K562 (cell line): ENCODE measurements around the gene PMPCA. TPM values are rescaled to one million over a fixed set of nuclear protein-coding genes. Genes with fewer than 3 reads are reported as not detected.
A peak's percentile ranks its signal among the peaks of the same experiment; 100 is the strongest.

ENCODE experiments used
- ATAC-seq: fragments of 200-7000 bp; cut with Tn5 transposase; 3 replicates; pipeline ENCODE4 v1.9.1; 2020; ENCODE audit warnings: moderate library complexity
- BruUV-seq: library from RNA; stranded (reverse); fragments of 400-500 nt; replicated peaks from 2 replicates; lab custom pipeline; 2021; lab: Mats Ljungman, UMichigan
- CTCF ChIA-PET: fragments of 300-600 bp; formaldehyde crosslinking; extraction: SDS; loops from one replicate; lab custom pipeline; 2021; ENCODE audit warnings: low intra/inter-chr PET ratio; lab: Yijun Ruan, JAX
- POLR2A ChIA-PET: fragments of 300-600, 350-650 bp; sonication (Branson Sonifier 250); formaldehyde crosslinking; extraction: SDS; loops from one replicate; lab custom pipeline; 2021; ENCODE audit warnings: antibody characterized with exemption, inconsistent platforms; lab: Yijun Ruan, JAX
- DNase-seq, 4 experiments: peaks; one replicate each; pipeline versions ENCODE4 v3.0.0 to v3.0.0-alpha.2; 2011 to 2018; ENCODE audit warnings: low spot score in 3 of 4, mixed read lengths in 3 of 4; ENCODE audit errors: extremely low read depth in 1 of 4
- FAIRE-seq: peaks from 2 replicates; lab custom pipeline; 2011; peaks lifted over from hg19 to GRCh38; lab: Jason Lieb, UNC
- H2AFZ ChIP-seq: 2 replicates; pipeline ENCODE4 v1.6.0; 2011; ENCODE audit warnings: low read depth, low read length, control low read depth, inconsistent platforms
- H3K27ac ChIP-seq: fragments of 200-600 bp; 3 replicates; pipeline ENCODE4 v1.8.0; 2011; ENCODE audit warnings: low read depth, mild to moderate bottlenecking, control low read depth, inconsistent platforms, low read length, moderate library complexity, mixed read lengths; ENCODE audit errors: extremely low read depth
- H3K27me3 ChIP-seq, 2 experiments: fragments of 300-600 bp in 1 of 2; 2 replicates in 1 of 2; 3 replicates in 1 of 2; pipeline versions ENCODE4 v1.6.0 to v1.8.0; 2011; ENCODE audit warnings: inconsistent platforms in 2 of 2, low read length in 2 of 2, mild to moderate bottlenecking in 1 of 2, mixed read lengths in 1 of 2, moderate library complexity in 1 of 2; ENCODE audit not compliant: control insufficient read depth in 2 of 2, insufficient read depth in 2 of 2
- H3K36me3 ChIP-seq: fragments of 300-600 bp; 3 replicates; pipeline ENCODE4 v1.8.0; 2011; ENCODE audit warnings: mild to moderate bottlenecking, low read length, inconsistent platforms; ENCODE audit not compliant: control insufficient read depth, insufficient read depth
- H3K4me1 ChIP-seq, 2 experiments: fragments of 200-600 bp in 1 of 2; replicated peaks in 1 of 2; 2 replicates in 1 of 2; 3 replicates in 1 of 2; pipeline versions ENCODE4 v1.5.1 to v1.8.0; 2011; ENCODE audit warnings: inconsistent platforms in 2 of 2, low read length in 2 of 2, mild to moderate bottlenecking in 1 of 2, mixed read lengths in 1 of 2, moderate library complexity in 1 of 2; ENCODE audit not compliant: control insufficient read depth in 2 of 2, insufficient read depth in 2 of 2
- H3K4me2 ChIP-seq: 2 replicates; pipeline ENCODE4 v1.6.1; 2011; ENCODE audit warnings: low read length, control low read depth, inconsistent platforms, mixed read lengths; ENCODE audit not compliant: insufficient read depth
- H3K4me3 ChIP-seq: fragments of 200-600 bp; sonication (generic), shearing (Covaris generic); 2 replicates; pipeline ENCODE4 v1.5.1; 2016; ENCODE audit warnings: control low read depth, inconsistent platforms
- H3K79me2 ChIP-seq: fragments of 200-600 bp; 3 replicates; pipeline ENCODE4 v1.8.0; 2011; ENCODE audit warnings: low read length, inconsistent platforms; ENCODE audit not compliant: control insufficient read depth, insufficient read depth
- H3K9ac ChIP-seq, 2 experiments: 2 replicates each; pipeline versions ENCODE4 v1.6.0 to v1.6.1; 2011; ENCODE audit warnings: low read depth in 2 of 2, low read length in 2 of 2, control low read depth in 1 of 2, inconsistent platforms in 1 of 2, mild to moderate bottlenecking in 1 of 2, mixed read lengths in 1 of 2; ENCODE audit not compliant: insufficient read depth in 1 of 2
- H3K9me1 ChIP-seq: one replicate; pipeline ENCODE4 v1.6.0; 2011; ENCODE audit warnings: inconsistent platforms, mild to moderate bottlenecking, low read length, moderate library complexity; ENCODE audit not compliant: control insufficient read depth, insufficient read depth
- H3K9me3 ChIP-seq: replicated peaks from 2 replicates; pipeline ENCODE4 v1.5.1; 2011; ENCODE audit warnings: low read depth, low read length, inconsistent platforms; ENCODE audit not compliant: control insufficient read depth, insufficient read depth
- H4K20me1 ChIP-seq: replicated peaks from 2 replicates; pipeline ENCODE4 v1.6.1; 2011; ENCODE audit warnings: low read length, inconsistent platforms, mixed read lengths; ENCODE audit not compliant: control insufficient read depth, insufficient read depth
- DMBX1 ChIP-seq: fragments of 250-450 bp; sonication (Bioruptor Pico); IDR thresholded peaks from 2 replicates; pipeline ENCODE4 v1.8.0; 2022; ENCODE audit warnings: inconsistent platforms, mild to moderate bottlenecking, moderate library complexity, borderline replicate concordance
- KLF1 ChIP-seq: fragments of 450-650 bp; IDR thresholded peaks from 2 replicates; pipeline ENCODE4 v1.6.1; 2016; ENCODE audit warnings: missing genetic modification characterization, missing compliant biosample characterization
- RB1 ChIP-seq: fragments of 450-650 bp; IDR thresholded peaks from 2 replicates; pipeline ENCODE4 v1.6.1; 2017; ENCODE audit warnings: low read depth, mild to moderate bottlenecking
- RBM22 ChIP-seq: fragments of 200-400 bp; formaldehyde crosslinking; IDR thresholded peaks from 2 replicates; pipeline ENCODE4 v1.6.1; 2018; ENCODE audit warnings: low read length, low read depth; ENCODE audit not compliant: poor library complexity, severe bottlenecking
- RBM34 ChIP-seq: fragments of 200-400 bp; formaldehyde crosslinking; IDR thresholded peaks from 2 replicates; pipeline ENCODE4 v1.6.1; 2018; ENCODE audit warnings: low read length, borderline replicate concordance; ENCODE audit not compliant: insufficient read depth
- WGBS: fragments of 100-300 bp; shearing (Covaris generic); methylation state at CpG from one replicate; pipeline ENCODE4 v1.1.6; 2016; ENCODE audit warnings: low coverage, mixed read lengths; ENCODE audit not compliant: insufficient coverage; ENCODE audit errors: missing lambda C conversion rate; 5-methylcytosine and 5-hydroxymethylcytosine counted together
- in situ Hi-C: fragments of 300-500 bp; cut with MboI; formaldehyde crosslinking; loops from 4 replicates; pipeline ENCODE4 v1.15.0; 2018; ENCODE audit warnings: inconsistent platforms, mixed read lengths
- intact Hi-C: fragments of 100-400 bp; cut with micrococcal nuclease; formaldehyde crosslinking; loops from 2 replicates; pipeline ENCODE4 v1.14.2; 2022
- polyA plus RNA-seq, 8 experiments: library from polyadenylated mRNA; depleted of rRNA in 4 of 8; stranded (reverse) in 5 of 8; unstranded in 3 of 8; fragments of >200 nt; fragmentation: Nextera tagmentation in 2 of 8; fragmentation: Illumina TruSeq in 1 of 8; extraction: Ambion mirVana in 2 of 8; extraction: Trizol in 1 of 8; gene quantifications; 2 replicates each; pipeline versions ENCODE4 v1.2.1 to v1.2.3, GENCODE V29; 2011 to 2014; ENCODE audit warnings: inconsistent platforms in 1 of 8, missing spikeins in 1 of 8
- total RNA-seq, 7 experiments: library from RNA; depleted of rRNA in 6 of 7; stranded (reverse); fragments of >200 nt in 6 of 7; fragmentation: Illumina TruSeq in 2 of 7; extraction: Trizol in 2 of 7; gene quantifications; 2 replicates each; pipeline versions ENCODE4 v1.2.1 to v1.2.3, GENCODE V29; 2011 to 2021; ENCODE audit warnings: low replicate concordance in 1 of 7

Gene PMPCA
- total and polyA plus RNA-seq, 9 of the 15 experiments (the other 6 are each of a cell fraction or from before 2014, with no cell fraction given): 23.9 to 143 (median 86.6) TPM

DNA sequence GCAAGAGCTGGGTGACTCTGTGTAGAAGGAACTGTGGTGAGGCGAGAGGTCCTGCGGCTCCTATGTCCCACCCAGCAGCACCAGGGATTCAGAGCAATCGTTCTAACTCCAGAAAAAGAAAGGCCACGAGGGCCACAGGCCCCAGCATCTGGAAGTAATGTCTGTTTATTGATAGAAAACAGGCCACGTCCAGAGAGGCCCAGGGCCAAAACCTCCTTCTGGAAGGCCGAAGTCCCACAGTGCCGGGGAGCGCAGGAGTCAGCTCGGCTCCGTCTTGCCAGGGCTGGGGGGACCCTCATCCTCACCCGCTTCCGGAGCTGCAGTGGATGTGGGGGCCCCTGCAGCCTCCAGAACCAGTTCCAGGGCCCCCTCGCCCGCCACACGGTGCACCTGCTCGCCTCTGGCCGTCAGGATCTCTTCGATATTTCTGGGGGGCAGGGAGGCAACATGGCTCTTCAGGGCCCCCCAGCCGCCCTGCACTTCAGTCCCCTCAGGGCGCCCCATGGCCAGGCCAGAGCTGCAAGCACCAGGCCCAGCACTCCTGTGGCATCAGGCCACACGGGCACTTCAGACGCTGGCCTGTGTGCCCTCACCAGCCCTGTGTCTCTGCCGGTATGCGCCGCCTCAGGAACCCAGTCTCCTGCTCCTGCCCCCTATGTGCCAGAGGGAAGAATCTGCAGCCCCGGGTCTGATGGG, 48.6 kb upstream of the PMPCA start:
- no peak for TF ChIP-seq RBM34
- peak; percentile 21 for TF ChIP-seq RBM22
- TF ChIP-seq KLF1: no peak
- no peak for TF ChIP-seq RB1
- no peak for TF ChIP-seq DMBX1 (CRISPR knock-in tag)
- TF ChIP-seq, all 486 proteins: peak for 1
- Histone ChIP-seq H3K9me3 (no peaks in the 10 kb centered on the region), H3K27ac (no peak overlapping the region), H3K4me2 (no peak overlapping the region), H3K36me3 (peaks cover 21% of the 10 kb centered on the region; the same call in 1 of the 3 replicates), H3K27me3 (no peaks in the 10 kb centered on the region), H4K20me1 (no peaks in the 10 kb centered on the region), H3K9me1 (no peaks in the 10 kb centered on the region), H2AFZ (no peak overlapping the region), H3K4me1 (peaks cover 11 to 95% of the 10 kb centered on the region in 2 experiments), H3K79me2 (no peaks in the 10 kb centered on the region; the same call in 2 of the 3 replicates), H3K9ac (peak overlapping the region in 1 of 2 experiments; percentile 71; a peak in 2 of 4 replicates), H3K4me3 (no peak overlapping the region)
- ATAC-seq (no peak), DNase-seq (no peak), FAIRE-seq (no peak)
- intact Hi-C loops (no loop called here), in situ Hi-C loops (no loop called here)
- POLR2A ChIA-PET: interaction anchor here (0.6 to 2.4 kb wide), 5 partner anchors 10 to 132 kb away, joined by 3 to 12 read pairs (median 6); no protein-coding TSS in a partner anchor
- WGBS: 77% methylated on average over 26 of the region's 26 CpGs
- no TSS peak for BruUV-seq
- CTCF ChIA-PET: no interaction called here
